H1 (cell line): ENCODE results near the gene CAPN9. TPM values are rescaled to one million over a fixed set of nuclear protein-coding genes. Genes with fewer than 3 reads are reported as not detected.

Source experiments
- CTCF ChIA-PET: fragments of 300-600 bp; sonication (Branson Sonifier 250); formaldehyde crosslinking; loops from one replicate; lab custom pipeline; 2021; ENCODE audit not compliant: partially characterized antibody; lab: Charles Lee
- POLR2A ChIA-PET: fragments of 300-600 bp; sonication (Branson Sonifier 250); formaldehyde crosslinking; loops from one replicate; lab custom pipeline; 2021; ENCODE audit warnings: inconsistent platforms; ENCODE audit not compliant: partially characterized antibody; lab: Charles Lee
- DNase-seq, 2 experiments: peaks; one replicate each; pipeline versions ENCODE4 v3.0.0 to v3.0.0-alpha.2; 2010 to 2022; ENCODE audit warnings: low spot score in 2 of 2, low read depth in 1 of 2, mixed read lengths in 1 of 2
- FAIRE-seq: peaks from 2 replicates; lab custom pipeline; 2011; peaks lifted over from hg19 to GRCh38; lab: Jason Lieb, UNC
- H2AFZ ChIP-seq: 2 replicates; pipeline ENCODE4 v1.8.1; 2012; ENCODE audit warnings: low read length, inconsistent platforms
- H2AK5ac ChIP-seq: 2 replicates; pipeline ENCODE4 v1.6.1; 2013; ENCODE audit warnings: low read depth, low read length
- H2BK120ac ChIP-seq: replicated peaks from 2 replicates; pipeline ENCODE3; 2013; ENCODE audit warnings: low read depth, low read length, inconsistent platforms
- H2BK12ac ChIP-seq: 2 replicates; pipeline ENCODE4 v1.6.1; 2013; ENCODE audit warnings: low read depth, low read length
- H2BK15ac ChIP-seq: 2 replicates; pipeline ENCODE4 v1.6.1; 2013; ENCODE audit warnings: low read length
- H2BK20ac ChIP-seq: 2 replicates; pipeline ENCODE4 v1.6.1; 2013; ENCODE audit warnings: low read length
- H2BK5ac ChIP-seq: 2 replicates; pipeline ENCODE4 v1.6.1; 2013; ENCODE audit warnings: low read depth, low read length
- H3K14ac ChIP-seq: 2 replicates; pipeline ENCODE4 v1.6.1; 2013; ENCODE audit warnings: inconsistent platforms; ENCODE audit not compliant: insufficient read length
- H3K18ac ChIP-seq: 2 replicates; pipeline ENCODE4 v1.6.1; 2013; ENCODE audit warnings: low read length; ENCODE audit errors: extremely low read depth
- H3K23ac ChIP-seq: 2 replicates; pipeline ENCODE4 v1.6.1; 2013; ENCODE audit warnings: inconsistent platforms; ENCODE audit not compliant: insufficient read length
- H3K23me2 ChIP-seq: 2 replicates; pipeline ENCODE4 v1.6.1; 2013; ENCODE audit warnings: low read depth, low read length
- H3K27ac ChIP-seq: 2 replicates; pipeline ENCODE4 v1.6.1; 2011; ENCODE audit warnings: low read depth, low read length, inconsistent platforms
- H3K27me3 ChIP-seq, 4 experiments: replicated peaks in 1 of 4; 1 replicate in 1 of 4; 2 replicates in 3 of 4; pipeline versions ENCODE4 v1.6.1 to v1.8.1; 2011 to 2013; ENCODE audit warnings: low read length in 3 of 4, mild to moderate bottlenecking in 3 of 4, inconsistent platforms in 2 of 4, mixed read lengths in 2 of 4, moderate library complexity in 1 of 4; ENCODE audit not compliant: control insufficient read depth in 3 of 4, insufficient read depth in 3 of 4; ENCODE audit errors: extremely low read depth in 1 of 4
- H3K36me3 ChIP-seq, 4 experiments: 2 replicates each; pipeline versions ENCODE4 v1.6.1 to v1.8.1; 2011 to 2013; ENCODE audit warnings: mild to moderate bottlenecking in 4 of 4, low read length in 3 of 4, moderate library complexity in 2 of 4, control low read depth in 1 of 4, inconsistent platforms in 1 of 4; ENCODE audit not compliant: insufficient read depth in 4 of 4, control insufficient read depth in 2 of 4
- H3K4ac ChIP-seq: replicated peaks from 2 replicates; pipeline ENCODE3; 2013; ENCODE audit warnings: low read length, low read depth, mixed read lengths, inconsistent platforms; ENCODE audit not compliant: insufficient read length
- H3K4me1 ChIP-seq, 4 experiments: replicated peaks in 1 of 4; 1 replicate in 1 of 4; 2 replicates in 3 of 4; pipeline versions ENCODE4 v1.6.1 to v1.8.1; 2011 to 2013; ENCODE audit warnings: low read length in 3 of 4, inconsistent platforms in 2 of 4, mixed read lengths in 1 of 4; ENCODE audit not compliant: insufficient read depth in 4 of 4, control insufficient read depth in 3 of 4
- H3K4me2 ChIP-seq, 2 experiments: 2 replicates each; pipeline versions ENCODE4 v1.6.1 to v1.8.1; 2011 to 2013; ENCODE audit warnings: low read depth in 2 of 2, low read length in 2 of 2, control low read depth in 1 of 2, inconsistent platforms in 1 of 2, mild to moderate bottlenecking in 1 of 2; ENCODE audit not compliant: insufficient read depth in 1 of 2
- H3K4me3 ChIP-seq, 4 experiments: fragments of 200-600, 300-600 bp in 1 of 4; sonication (generic), shearing (Covaris generic), sonication (Bioruptor Twin) in 1 of 4; 2 replicates each; pipeline versions ENCODE4 v1.5.1 to v1.8.1; 2011 to 2016; ENCODE audit warnings: low read length in 4 of 4, low read depth in 3 of 4, control low read depth in 2 of 4, inconsistent platforms in 2 of 4, mild to moderate bottlenecking in 2 of 4, mixed read lengths in 1 of 4, moderate library complexity in 1 of 4; ENCODE audit not compliant: insufficient read depth in 2 of 4; ENCODE audit errors: extremely low read depth in 1 of 4
- H3K56ac ChIP-seq: replicated peaks from 2 replicates; pipeline ENCODE3; 2013; ENCODE audit warnings: low read depth, mild to moderate bottlenecking, mixed read lengths, low read length, inconsistent platforms; ENCODE audit not compliant: insufficient read length
- H3K79me1 ChIP-seq: 2 replicates; pipeline ENCODE4 v1.6.1; 2013; ENCODE audit warnings: low read depth, low read length, control low read depth
- H3K79me2 ChIP-seq, 2 experiments: 2 replicates each; pipeline versions ENCODE4 v1.6.1 to v1.8.1; 2012 to 2013; ENCODE audit warnings: low read length in 2 of 2, mild to moderate bottlenecking in 2 of 2, inconsistent platforms in 1 of 2; ENCODE audit not compliant: insufficient read depth in 2 of 2, control insufficient read depth in 1 of 2
- H3K9ac ChIP-seq, 4 experiments: replicated peaks in 1 of 4; 1 replicate in 1 of 4; 2 replicates in 3 of 4; pipeline versions ENCODE4 v1.6.1 to v1.8.1; 2011 to 2013; ENCODE audit warnings: low read depth in 3 of 4, low read length in 3 of 4, control low read depth in 2 of 4, mild to moderate bottlenecking in 2 of 4, moderate library complexity in 2 of 4, inconsistent platforms in 1 of 4; ENCODE audit errors: extremely low read depth in 1 of 4
- H3K9me3 ChIP-seq, 2 experiments: 2 replicates each; pipeline versions ENCODE4 v1.6.1 to v1.8.1; 2012 to 2013; ENCODE audit warnings: mild to moderate bottlenecking in 2 of 2, moderate library complexity in 2 of 2, control low read depth in 1 of 2, inconsistent platforms in 1 of 2, low read depth in 1 of 2, low read length in 1 of 2, mixed read lengths in 1 of 2; ENCODE audit not compliant: insufficient read depth in 2 of 2
- H4K20me1 ChIP-seq, 2 experiments: replicated peaks in 1 of 2; 2 replicates each; pipeline versions ENCODE3 to v1.8.1; 2011 to 2013; ENCODE audit warnings: inconsistent platforms in 2 of 2, low read length in 2 of 2, mild to moderate bottlenecking in 1 of 2; ENCODE audit not compliant: insufficient read depth in 2 of 2, control insufficient read depth in 1 of 2
- H4K5ac ChIP-seq: 2 replicates; pipeline ENCODE4 v1.6.1; 2013; ENCODE audit warnings: low read length, low read depth, mixed read lengths, inconsistent platforms; ENCODE audit not compliant: insufficient read length
- H4K8ac ChIP-seq: 2 replicates; pipeline ENCODE4 v1.8.0; 2013; ENCODE audit warnings: mild to moderate bottlenecking, moderate library complexity, low read length, inconsistent platforms; ENCODE audit not compliant: insufficient read depth; ENCODE audit errors: extremely low read depth
- H4K91ac ChIP-seq: replicated peaks from 2 replicates; pipeline ENCODE3; 2013; ENCODE audit warnings: low read length, mixed read lengths, inconsistent platforms; ENCODE audit not compliant: insufficient read length
- BCL11A ChIP-seq, 2 experiments: IDR thresholded peaks; one replicate each; pipeline ENCODE4 v1.6.1; 2011; ENCODE audit warnings: low read depth in 2 of 2, low read length in 2 of 2, mild to moderate bottlenecking in 2 of 2
- CEBPB ChIP-seq: IDR thresholded peaks from 2 replicates; pipeline ENCODE4 v1.6.1; 2012; ENCODE audit warnings: low read depth, low read length
- CHD1 ChIP-seq: IDR thresholded peaks from 2 replicates; pipeline ENCODE4 v1.6.1; 2012; ENCODE audit warnings: low read depth, low read length, improper control_type of control experiment
- JUN ChIP-seq: IDR thresholded peaks from 2 replicates; pipeline ENCODE4 v1.6.1; 2011; ENCODE audit warnings: low read depth, mild to moderate bottlenecking, improper control_type of control experiment, low read length
- KDM1A ChIP-seq: fragments of 200-600, 300-600 bp; sonication (generic); IDR thresholded peaks from 2 replicates; pipeline ENCODE4 v1.7.1; 2016; ENCODE audit warnings: mild to moderate bottlenecking, low read length, borderline replicate concordance
- MAFK ChIP-seq: IDR thresholded peaks from 2 replicates; pipeline ENCODE4 v1.6.1; 2012; ENCODE audit warnings: low read depth, mild to moderate bottlenecking, improper control_type of control experiment, low read length
- MAX ChIP-seq: IDR thresholded peaks from 2 replicates; pipeline ENCODE4 v1.6.1; 2012; ENCODE audit warnings: inconsistent platforms
- NANOG ChIP-seq: IDR thresholded peaks from 2 replicates; pipeline ENCODE4 v1.6.1; 2011; ENCODE audit warnings: low read length, low read depth, mild to moderate bottlenecking, inconsistent platforms; ENCODE audit not compliant: insufficient read depth, poor library complexity, severe bottlenecking
- POLR2A ChIP-seq, 2 experiments: IDR thresholded peaks; 1 replicate in 1 of 2; 2 replicates in 1 of 2; pipeline ENCODE4 v1.6.1; 2011; ENCODE audit warnings: low read depth in 2 of 2, low read length in 2 of 2, mild to moderate bottlenecking in 2 of 2; ENCODE audit errors: control extremely low read depth in 1 of 2
- RAD21 ChIP-seq, 2 experiments: IDR thresholded peaks in 1 of 2; conservative IDR thresholded peaks in 1 of 2; 2 replicates each; pipeline ENCODE4 v1.6.1; 2011; ENCODE audit warnings: low read depth in 2 of 2, low read length in 2 of 2, improper control_type of control experiment in 1 of 2, inconsistent platforms in 1 of 2, mild to moderate bottlenecking in 1 of 2, moderate library complexity in 1 of 2
- RFX5 ChIP-seq: IDR thresholded peaks from 2 replicates; pipeline ENCODE4 v1.6.1; 2011; ENCODE audit warnings: low read depth, low read length, improper control_type of control experiment, borderline replicate concordance
- TCF12 ChIP-seq: IDR thresholded peaks from 2 replicates; pipeline ENCODE4 v1.6.1; 2011; ENCODE audit warnings: low read depth, mild to moderate bottlenecking, low read length
- YY1 ChIP-seq: IDR thresholded peaks from 2 replicates; pipeline ENCODE4 v1.6.1; 2011; ENCODE audit warnings: low read depth, mild to moderate bottlenecking, low read length
- WGBS, 2 experiments: shearing (Covaris generic) in 1 of 2; methylation state at CpG; one replicate each; pipeline versions ENCODE4 v1.1.6 to v1.1.7; 2013 to 2015; ENCODE audit warnings: low lambda C conversion rate in 2 of 2, mixed read lengths in 2 of 2, inconsistent platforms in 1 of 2, low coverage in 1 of 2, missing lambda C conversion rate in 1 of 2; ENCODE audit not compliant: insufficient replicate concordance in 2 of 2, insufficient coverage in 1 of 2, insufficient read length in 1 of 2; ENCODE audit errors: extremely low coverage in 1 of 2, missing lambda C conversion rate in 1 of 2; 5-methylcytosine and 5-hydroxymethylcytosine counted together
- polyA plus RNA-seq, 7 experiments: library from polyadenylated mRNA; depleted of rRNA in 3 of 7; stranded (reverse) in 5 of 7; unstranded in 2 of 7; fragments of >200 nt in 5 of 7; fragments of 200-250 nt in 2 of 7; gene quantifications; 1 replicate in 5 of 7; 2 replicates in 1 of 7; 4 replicates in 1 of 7; pipeline versions ENCODE4 v1.2.1 to v1.2.3, GENCODE V29; 2011 to 2013; ENCODE audit warnings: missing spikeins in 2 of 7, mixed read lengths in 2 of 7
- total RNA-seq: library from RNA; stranded (reverse); fragmentation: NEBNext Ultra II Directional; extraction: Animal tissue kit (Norgen Biotek cat#: 25700); gene quantifications from 2 replicates; pipeline ENCODE4 v1.2.1, GENCODE V29; 2021

The CAPN9 gene
- total and polyA plus RNA-seq, 2 of the 8 experiments (the other 6 are each of a cell fraction or from before 2014, with no cell fraction given): 0.22 to 0.76 TPM

- no peak overlapping the region for H4K91ac ChIP-seq
- H4K5ac ChIP-seq: no peak overlapping the region
- no peak overlapping the region for H2BK15ac ChIP-seq
- 0 out of 4 replicates have a peak, but pooled peaks cover 0 to 6% of the 10 kb centered on the region in 2 experiments for H3K9me3 ChIP-seq
- no peak overlapping the region for H2AFZ ChIP-seq
- H2BK20ac ChIP-seq: no peak overlapping the region; the same call in 1 of the 2 replicates
- H3K79me2 ChIP-seq: no peaks in the 10 kb centered on the region
- no peak overlapping the region for H3K9ac ChIP-seq
- H2BK12ac ChIP-seq: 0 out of 2 replicates have a peak overlapping the region, but pooled peaks have one; percentile 64
- peaks cover 0 to 4% (median 0%) of the 10 kb centered on the region in 4 experiments; a peak in 2 of 7 replicates for H3K4me1 ChIP-seq
- no peak overlapping the region for H3K14ac ChIP-seq
- 89% methylated on average over 11 of the region's 11 CpGs; no CpG with 5 or more reads in 1 of the 2 experiments for WGBS, 2 experiments
- no peaks in the 10 kb centered on the region for H4K20me1 ChIP-seq
- H2BK5ac ChIP-seq: 0 out of 2 replicates have a peak overlapping the region, but pooled peaks have one; percentile 55
- ChIA-PET POLR2A (no interaction called here), CTCF (interaction anchor here (1.0 kb wide), 2 partner anchors 20 to 81 kb away, joined by 3 read pairs; no protein-coding TSS in a partner anchor)
- no peak overlapping the region for H2BK120ac ChIP-seq
- H3K23me2 ChIP-seq: no peaks in the 10 kb centered on the region
- DNase-seq (no peak), FAIRE-seq (no peak)
- no peaks in the 10 kb centered on the region for H3K79me1 ChIP-seq
- no peak overlapping the region for H3K4ac ChIP-seq
- peak overlapping the region; percentile 75; the same call in 1 of the 2 replicates for H2AK5ac ChIP-seq
- no peak overlapping the region for H3K27ac ChIP-seq
- H3K18ac ChIP-seq: no peak overlapping the region; the same call in 1 of the 2 replicates
- H3K56ac ChIP-seq: no peak overlapping the region
- H3K36me3 ChIP-seq: no peaks in the 10 kb centered on the region
- peaks cover 8 to 40% (median 36%) of the 10 kb centered on the region in 4 experiments for H3K27me3 ChIP-seq
- no peak overlapping the region for H3K4me2 ChIP-seq
- H3K4me3 ChIP-seq: no peak overlapping the region
- H3K23ac ChIP-seq: no peak overlapping the region
- H4K8ac ChIP-seq: no peak overlapping the region
- TF ChIP-seq BCL11A (IDR thresholded peaks at IDR 0.05; ENCODE audit: low read depth in 2 of 2, low read length in 2 of 2): no peak
- TF ChIP-seq CHD1: no peak
- TF ChIP-seq TCF12: no peak
- no peak for TF ChIP-seq MAX
- no peak for TF ChIP-seq RAD21 (IDR thresholded peaks at IDR 0.05 in 1 of 2, conservative IDR thresholded peaks at IDR 0.05 in 1 of 2; ENCODE audit: low read depth in 2 of 2, low read length in 2 of 2)
- TF ChIP-seq CEBPB: no peak
- TF ChIP-seq RFX5: no peak
- TF ChIP-seq JUN: peak; percentile 46
- TF ChIP-seq NANOG: no peak
- TF ChIP-seq POLR2A (IDR thresholded peaks at IDR 0.05; ENCODE audit: control extremely low read depth in 1 of 2, low read depth in 2 of 2, low read length in 2 of 2): no peak
- TF ChIP-seq MAFK: no peak
- TF ChIP-seq YY1: no peak
- 0 out of 2 replicates have a peak, but pooled peaks have one; percentile 24 for TF ChIP-seq KDM1A
Measured at GRCh38 chr1:230778916-230779590, 31.9 kb downstream of the CAPN9 start.
